ENCODE measurements around the gene GZMB.

GRCh38 chr14:24674204-24674970, 40.4 kb upstream of the GZMB start:
- TF ChIP-seq CTCF (IDR thresholded peaks at IDR 0.05) (no peak), POLR2AphosphoS5 (IDR thresholded peaks at IDR 0.05) (no peak), EP300 (IDR thresholded peaks at IDR 0.05; ENCODE audit: low read depth) (no peak)
